Measurements from ENCODE around the gene LIMS2.

Gene LIMS2

DNA sequence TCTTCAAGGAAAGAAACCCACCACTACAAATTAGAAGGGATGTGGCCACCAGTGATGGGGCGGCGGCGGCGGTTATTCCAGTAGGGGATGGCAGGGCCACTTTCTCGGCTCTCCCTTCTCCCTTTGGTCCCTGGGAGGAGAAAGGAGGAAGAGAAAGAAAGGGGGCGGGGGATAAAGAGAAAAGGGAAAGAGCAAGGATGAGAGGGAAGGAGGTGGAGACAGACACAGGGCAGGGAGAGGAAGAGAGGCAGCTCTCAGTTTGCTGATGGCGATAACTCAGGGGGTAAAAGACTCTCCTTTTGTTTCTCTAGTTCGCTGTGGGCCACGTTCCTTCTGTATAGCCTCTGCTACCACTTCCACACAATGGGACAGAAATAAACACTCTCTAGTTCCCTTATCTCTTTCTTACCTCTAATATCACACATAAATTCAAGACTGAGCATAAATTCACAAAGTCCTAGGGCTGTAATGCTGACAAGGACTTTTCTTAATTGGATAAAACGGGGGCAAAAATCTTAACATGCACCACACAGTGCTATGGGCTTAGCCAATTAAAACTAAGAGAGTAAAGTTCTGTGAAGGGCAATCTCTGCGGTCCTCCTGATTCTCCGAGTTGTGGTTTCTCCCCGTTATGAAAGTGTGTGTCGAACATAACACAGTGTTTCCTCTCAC lies 40.6 kb upstream of the LIMS2 start:
- TF ChIP-seq CTCF (IDR thresholded peaks at IDR 0.05; ENCODE audit: low read depth, low read length, missing control alignments) = no peak
- no peak for DNase-seq (ENCODE audit: low read depth)
- no peak overlapping the region for H3K4me3 ChIP-seq (ENCODE audit: low read depth, low read length)

DNA sequence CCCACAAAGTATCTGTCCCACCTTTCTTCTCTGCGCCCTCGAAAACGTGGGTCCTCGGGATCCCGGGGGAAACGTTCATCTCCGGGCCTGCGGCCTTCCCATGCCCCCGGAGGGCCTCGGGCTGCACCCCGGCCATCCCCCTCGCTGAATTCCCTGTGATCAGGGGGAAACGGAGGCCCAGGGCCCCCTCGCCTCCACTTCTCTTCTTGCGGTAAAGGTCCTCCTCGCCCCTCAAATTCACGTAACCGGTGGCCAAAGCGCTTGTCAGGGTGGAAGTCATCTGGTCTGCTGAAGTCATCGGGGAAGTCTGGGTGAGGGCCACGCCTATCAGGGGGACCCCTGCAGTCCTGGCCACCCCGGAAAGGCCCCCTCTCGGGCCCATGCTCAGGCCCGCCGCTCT lies 38.2 kb upstream of the LIMS2 start:
- TF ChIP-seq CTCF (IDR thresholded peaks at IDR 0.05; ENCODE audit: low read depth, low read length, missing control alignments) = no peak
- no peak overlapping the region for H3K4me3 ChIP-seq (ENCODE audit: low read depth, low read length)
- no peak for DNase-seq (ENCODE audit: low read depth)

DNA sequence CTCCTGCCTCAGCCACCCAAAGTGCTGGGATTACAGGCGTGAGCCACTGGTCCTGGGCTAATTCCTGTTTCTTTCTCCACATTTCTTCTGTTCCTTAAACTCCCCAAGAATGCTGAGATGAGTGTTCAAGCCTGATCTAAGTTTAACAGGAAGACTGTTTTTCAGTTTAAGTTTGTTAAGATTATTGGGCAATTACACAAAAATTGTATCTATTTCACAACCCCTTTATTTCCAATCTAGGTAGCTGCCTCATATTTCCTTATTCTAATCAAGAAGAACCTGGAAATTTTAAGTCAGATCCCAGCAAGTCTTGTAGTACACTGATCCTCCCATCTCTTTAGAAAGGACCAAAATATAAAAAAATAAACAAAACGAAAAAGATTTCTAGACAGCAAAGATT lies 37.7 kb upstream of the LIMS2 start:
- no peak overlapping the region for H3K4me3 ChIP-seq (ENCODE audit: low read depth, low read length)
- no peak for DNase-seq (ENCODE audit: low read depth)
- TF ChIP-seq CTCF (IDR thresholded peaks at IDR 0.05; ENCODE audit: low read depth, low read length, missing control alignments) = no peak

- no peak for TF ChIP-seq CTCF (IDR thresholded peaks at IDR 0.05; ENCODE audit: low read depth, low read length, missing control alignments)
- DNase-seq (ENCODE audit: low read depth) = no peak
Observed at GRCh38 chr2:127709336-127709735, 34.0 kb upstream of the LIMS2 start.

GRCh38 chr2:127707890-127708648 lies 32.7 kb upstream of the LIMS2 start:
- DNase-seq (ENCODE audit: low read depth) = no peak
- TF ChIP-seq CTCF (IDR thresholded peaks at IDR 0.05; ENCODE audit: low read depth, low read length, missing control alignments) = no peak
- H3K4me3 ChIP-seq (ENCODE audit: low read depth, low read length) = no peak overlapping the region

More at GRCh38 chr2:127709336-127709735, 34.0 kb upstream of the LIMS2 start:
- no peak overlapping the region for H3K4me3 ChIP-seq (ENCODE audit: low read depth, low read length)

- H3K4me3 ChIP-seq (ENCODE audit: low read depth, low read length) = no peak overlapping the region
- no peak for DNase-seq (ENCODE audit: low read depth)
Observed at GRCh38 chr2:127706215-127706990, 31.1 kb upstream of the LIMS2 start.

More at GRCh38 chr2:127706215-127706990, 31.1 kb upstream of the LIMS2 start:
- TF ChIP-seq CTCF (IDR thresholded peaks at IDR 0.05; ENCODE audit: low read depth, low read length, missing control alignments) = no peak
